Caco-2 (cell line): ENCODE data around the gene SLC22A6. TPM values are rescaled to one million over a fixed set of nuclear protein-coding genes. Genes with fewer than 3 reads are reported as not detected.

Experiments
- BruUV-seq: library from RNA; stranded (reverse); fragments of 400-500 nt; replicated peaks from 2 replicates; lab custom pipeline; 2021; lab: Mats Ljungman, UMichigan
- CTCF ChIA-PET: fragments of 300-600 bp; sonication (Branson Sonifier 250); formaldehyde crosslinking; loops from one replicate; lab custom pipeline; 2022; ENCODE audit warnings: antibody characterized with exemption; lab: Charles Lee
- POLR2A ChIA-PET: fragments of 300-600 bp; sonication (Branson Sonifier 250); formaldehyde crosslinking; loops from one replicate; lab custom pipeline; 2022; ENCODE audit warnings: antibody characterized with exemption; lab: Charles Lee
- DNase-seq, 2 experiments: peaks; one replicate each; pipeline versions ENCODE4 v3.0.0 to v3.0.0-alpha.2; 2020 to 2022
- H3K27me3 ChIP-seq: replicated peaks from 2 replicates; pipeline ENCODE4 v1.6.0; 2011; ENCODE audit warnings: low read length; ENCODE audit not compliant: control insufficient read depth, insufficient read depth
- H3K36me3 ChIP-seq: 2 replicates; pipeline ENCODE4 v1.5.1; 2011; ENCODE audit warnings: low read length; ENCODE audit not compliant: control insufficient read depth, insufficient read depth
- H3K4me1 ChIP-seq: fragments of 250-450 bp; sonication (Bioruptor Pico); 2 replicates; pipeline ENCODE4 v1.5.1; 2020; ENCODE audit warnings: mild to moderate bottlenecking
- H3K4me3 ChIP-seq: 2 replicates; pipeline ENCODE4 v1.5.1; 2011; ENCODE audit warnings: low read depth, mild to moderate bottlenecking, control low read depth, low read length
- H3K9me3 ChIP-seq: fragments of 250-450 bp; sonication (Bioruptor Pico); 2 replicates; pipeline ENCODE4 v1.5.1; 2020; ENCODE audit warnings: mild to moderate bottlenecking, moderate library complexity
- H3K27ac Mint-ChIP-seq: one replicate; pipeline ENCODE4 v1.8.0; 2022; ENCODE audit warnings: mixed read lengths; ENCODE audit not compliant: unreplicated experiment
- H3K27me3 Mint-ChIP-seq: one replicate; pipeline ENCODE4 v1.8.0; 2022; ENCODE audit warnings: mixed read lengths; ENCODE audit not compliant: insufficient read depth, unreplicated experiment
- H3K36me3 Mint-ChIP-seq: one replicate; pipeline ENCODE4 v1.8.0; 2022; ENCODE audit warnings: mild to moderate bottlenecking, mixed read lengths; ENCODE audit not compliant: insufficient read depth, unreplicated experiment
- H3K4me1 Mint-ChIP-seq: one replicate; pipeline ENCODE4 v1.8.0; 2022; ENCODE audit warnings: low read depth, mixed read lengths; ENCODE audit not compliant: unreplicated experiment
- H3K4me3 Mint-ChIP-seq: one replicate; pipeline ENCODE4 v1.8.0; 2022; ENCODE audit warnings: mild to moderate bottlenecking, moderate library complexity, mixed read lengths; ENCODE audit not compliant: unreplicated experiment
- H3K9me3 Mint-ChIP-seq: one replicate; pipeline ENCODE4 v1.8.0; 2022; ENCODE audit warnings: mixed read lengths; ENCODE audit not compliant: unreplicated experiment
- CTCF ChIP-seq, 2 experiments: fragments of 200-600 bp in 1 of 2; IDR thresholded peaks; 1 replicate in 1 of 2; 2 replicates in 1 of 2; pipeline versions ENCODE4 v1.5.1 to v1.8.0; 2011 to 2022; ENCODE audit warnings: antibody characterized with exemption in 1 of 2, control low read depth in 1 of 2, inconsistent platforms in 1 of 2, low read depth in 1 of 2, low read length in 1 of 2, mild to moderate bottlenecking in 1 of 2, moderate library complexity in 1 of 2; ENCODE audit not compliant: insufficient read depth in 1 of 2, severe bottlenecking in 1 of 2, unreplicated experiment in 1 of 2
- intact Hi-C: fragments of 100-400 bp; cut with micrococcal nuclease; formaldehyde crosslinking; loops from one replicate; pipeline ENCODE4 v1.10.0; 2022; ENCODE audit not compliant: unreplicated experiment
- total RNA-seq: library from RNA; stranded (reverse); gene quantifications from 2 replicates; pipeline ENCODE4 v1.2.3, GENCODE V29; 2022

SLC22A6 gene
- total RNA-seq, 1 experiment from 2014 or later, result not detected

GRCh38 chr11:62959422-62959980 is 25.3 kb downstream of the SLC22A6 start:
- Mint-ChIP-seq H3K27me3 (no peaks in the 10 kb centered on the region), H3K9me3 (no peaks in the 10 kb centered on the region), H3K27ac (no peak overlapping the region), H3K36me3 (no peaks in the 10 kb centered on the region), H3K4me3 (no peak overlapping the region), H3K4me1 (peaks cover 15% of the 10 kb centered on the region)
- Histone ChIP-seq H3K36me3 (no peaks in the 10 kb centered on the region), H3K9me3 (no peaks in the 10 kb centered on the region), H3K4me3 (no peak overlapping the region), H3K4me1 (peaks cover 23% of the 10 kb centered on the region), H3K27me3 (no peaks in the 10 kb centered on the region)
- no peak for DNase-seq
- ChIA-PET CTCF (no interaction called here), POLR2A (no interaction called here)
- no TSS peak for BruUV-seq
- intact Hi-C loops, result no loop called here
- TF ChIP-seq CTCF (IDR thresholded peaks at IDR 0.05; ENCODE audit: insufficient read depth in 1 of 2, low read depth in 1 of 2, low read length in 1 of 2, severe bottlenecking in 1 of 2, unreplicated experiment in 1 of 2), result no peak

GRCh38 chr11:62958547-62959421 is 26.0 kb downstream of the SLC22A6 start:
- H3K9me3 Mint-ChIP-seq, result no peaks in the 10 kb centered on the region
- Histone ChIP-seq H3K9me3 (no peaks in the 10 kb centered on the region), H3K4me3 (no peak overlapping the region), H3K36me3 (no peaks in the 10 kb centered on the region), H3K4me1 (peaks cover 17% of the 10 kb centered on the region), H3K27me3 (no peaks in the 10 kb centered on the region)
- no peaks in the 10 kb centered on the region for H3K27me3 Mint-ChIP-seq
- H3K36me3 Mint-ChIP-seq, result no peaks in the 10 kb centered on the region
- no peak overlapping the region for H3K27ac Mint-ChIP-seq
- ChIA-PET CTCF (no interaction called here), POLR2A (no interaction called here)
- intact Hi-C loops, result no loop called here
- no peak overlapping the region for H3K4me3 Mint-ChIP-seq
- no peak for DNase-seq
- H3K4me1 Mint-ChIP-seq, result peaks cover 9% of the 10 kb centered on the region
- TF ChIP-seq CTCF (IDR thresholded peaks at IDR 0.05; ENCODE audit: insufficient read depth in 1 of 2, low read depth in 1 of 2, low read length in 1 of 2, severe bottlenecking in 1 of 2, unreplicated experiment in 1 of 2), result no peak
- no TSS peak for BruUV-seq

GRCh38 chr11:62957147-62957546 is 27.6 kb downstream of the SLC22A6 start:
- Mint-ChIP-seq H3K36me3 (no peaks in the 10 kb centered on the region), H3K9me3 (no peaks in the 10 kb centered on the region), H3K27ac (no peak overlapping the region), H3K4me3 (no peak overlapping the region), H3K4me1 (peaks cover 7% of the 10 kb centered on the region), H3K27me3 (no peaks in the 10 kb centered on the region)
- peaks cover 13% of the 10 kb centered on the region for H3K4me1 ChIP-seq
- intact Hi-C loops, result no loop called here
- H3K9me3 ChIP-seq, result no peaks in the 10 kb centered on the region
- CTCF ChIA-PET, result interaction anchor here (0.9 kb wide), 1 partner anchor 51 kb away, joined by 3 read pairs; no protein-coding TSS in a partner anchor
- no peaks in the 10 kb centered on the region for H3K36me3 ChIP-seq
- POLR2A ChIA-PET, result no interaction called here
- no peaks in the 10 kb centered on the region for H3K27me3 ChIP-seq
- no peak for DNase-seq
- TF ChIP-seq CTCF (IDR thresholded peaks at IDR 0.05; ENCODE audit: insufficient read depth in 1 of 2, low read depth in 1 of 2, low read length in 1 of 2, severe bottlenecking in 1 of 2, unreplicated experiment in 1 of 2), result no peak
- H3K4me3 ChIP-seq, result no peak overlapping the region
- BruUV-seq, result no TSS peak
